MM.1S (cell line): ENCODE data around the gene B4GALNT3.

ENCODE experiments used
- DNase-seq: peaks from one replicate; pipeline ENCODE4 v3.0.0-alpha.2; 2015
- H2AFZ ChIP-seq: fragments of 300-600 bp; sonication (generic); 2 replicates; pipeline ENCODE4 v1.6.0; 2016; ENCODE audit warnings: antibody characterized with exemption, low read length
- H3F3A ChIP-seq: fragments of 300-600 bp; sonication (generic); 2 replicates; pipeline ENCODE4 v1.6.1; 2016; ENCODE audit warnings: mild to moderate bottlenecking, antibody characterized with exemption, low read length, moderate library complexity, mixed read lengths; ENCODE audit not compliant: insufficient read depth
- H3K27ac ChIP-seq: fragments of 300-600 bp; sonication (generic); 2 replicates; pipeline ENCODE4 v1.5.1; 2016; ENCODE audit warnings: mild to moderate bottlenecking, low read length
- H3K27me3 ChIP-seq: fragments of 300-600 bp; sonication (generic); replicated peaks from 2 replicates; pipeline ENCODE4 v1.6.0; 2016; ENCODE audit warnings: low read length; ENCODE audit not compliant: insufficient read depth
- H3K36me3 ChIP-seq: fragments of 300-600 bp; sonication (generic); replicated peaks from 2 replicates; pipeline ENCODE4 v1.6.1; 2016; ENCODE audit warnings: mild to moderate bottlenecking, low read length, mixed read lengths; ENCODE audit not compliant: insufficient read depth
- H3K4me1 ChIP-seq: fragments of 300-600 bp; sonication (generic); 2 replicates; pipeline ENCODE4 v1.6.1; 2016; ENCODE audit warnings: low read length, mixed read lengths
- H3K4me2 ChIP-seq: fragments of 300-600 bp; sonication (generic); 2 replicates; pipeline ENCODE4 v1.6.0; 2016; ENCODE audit warnings: low read depth, low read length
- H3K4me3 ChIP-seq: fragments of 300-600 bp; sonication (generic); 2 replicates; pipeline ENCODE4 v1.5.1; 2016; ENCODE audit warnings: low read length, mixed read lengths
- H3K79me2 ChIP-seq: fragments of 300-600 bp; sonication (generic); 2 replicates; pipeline ENCODE4 v1.6.1; 2016; ENCODE audit warnings: mixed run types, low read length, mixed read lengths
- H3K9ac ChIP-seq: fragments of 300-600 bp; sonication (generic); 2 replicates; pipeline ENCODE4 v1.6.1; 2016; ENCODE audit warnings: low read length, mixed read lengths
- H3K9me2 ChIP-seq: fragments of 300-600 bp; sonication (generic); replicated peaks from 2 replicates; pipeline ENCODE4 v1.6.1; 2016; ENCODE audit warnings: mild to moderate bottlenecking, low read length, mixed read lengths; ENCODE audit not compliant: insufficient read depth
- H3K9me3 ChIP-seq: fragments of 300-600 bp; sonication (generic); replicated peaks from 2 replicates; pipeline ENCODE4 v1.6.1; 2016; ENCODE audit warnings: mild to moderate bottlenecking, low read length, mixed read lengths; ENCODE audit not compliant: insufficient read depth
- H4K20me1 ChIP-seq: fragments of 300-600 bp; sonication (generic); 2 replicates; pipeline ENCODE4 v1.6.1; 2016; ENCODE audit warnings: mild to moderate bottlenecking, low read length, moderate library complexity, mixed read lengths; ENCODE audit not compliant: insufficient read depth
- CTCF ChIP-seq: fragments of 300-600 bp; sonication (generic); IDR thresholded peaks from 2 replicates; pipeline ENCODE4 v1.5.1; 2016; ENCODE audit warnings: antibody characterized with exemption, low read length, mixed read lengths
- EZH2 ChIP-seq: fragments of 300-600 bp; sonication (generic); optimal IDR thresholded peaks from 2 replicates; pipeline ENCODE3; 2017; ENCODE audit warnings: low read depth, mild to moderate bottlenecking, antibody characterized with exemption, low read length, mixed read lengths
- EZH2phosphoT487 ChIP-seq: fragments of 300-600 bp; sonication (generic); IDR thresholded peaks from 2 replicates; pipeline ENCODE4 v1.6.1; 2018; ENCODE audit warnings: antibody characterized with exemption, low read length

B4GALNT3 gene

GRCh38 chr12:561908-562593 lies 102.3 kb downstream of the B4GALNT3 start:
- Histone ChIP-seq H2AFZ (no peak overlapping the region), H4K20me1 (no peaks in the 10 kb centered on the region), H3K79me2 (no peaks in the 10 kb centered on the region), H3F3A (no peaks in the 10 kb centered on the region), H3K4me2 (no peak overlapping the region), H3K4me1 (no peaks in the 10 kb centered on the region), H3K9ac (no peak overlapping the region), H3K27ac (no peak overlapping the region), H3K36me3 (no peaks in the 10 kb centered on the region), H3K9me3 (no peaks in the 10 kb centered on the region), H3K4me3 (no peak overlapping the region), H3K27me3 (peaks cover 5% of the 10 kb centered on the region; the same call in 1 of the 2 replicates), H3K9me2 (no peaks in the 10 kb centered on the region)
- DNase-seq, result no peak
- TF ChIP-seq EZH2 (no peak), EZH2phosphoT487 (no peak), CTCF (no peak)

GRCh38 chr12:562634-563033 lies 102.9 kb downstream of the B4GALNT3 start:
- H3F3A ChIP-seq, result no peaks in the 10 kb centered on the region
- no peaks in the 10 kb centered on the region for H4K20me1 ChIP-seq
- H2AFZ ChIP-seq, result no peak overlapping the region
- DNase-seq, result no peak
- no peaks in the 10 kb centered on the region for H3K9me3 ChIP-seq
- no peak overlapping the region for H3K9ac ChIP-seq
- no peaks in the 10 kb centered on the region for H3K36me3 ChIP-seq
- H3K9me2 ChIP-seq, result no peaks in the 10 kb centered on the region
- no peak overlapping the region for H3K4me2 ChIP-seq
- H3K4me3 ChIP-seq, result no peak overlapping the region
- H3K4me1 ChIP-seq, result no peaks in the 10 kb centered on the region
- no peak overlapping the region for H3K27ac ChIP-seq
- TF ChIP-seq EZH2, result no peak
- no peak for TF ChIP-seq CTCF
- TF ChIP-seq EZH2phosphoT487, result no peak
- peaks cover 5% of the 10 kb centered on the region; the same call in 1 of the 2 replicates for H3K27me3 ChIP-seq
- H3K79me2 ChIP-seq, result no peaks in the 10 kb centered on the region

GRCh38 chr12:563250-563781 lies 103.6 kb downstream of the B4GALNT3 start:
- no peak for DNase-seq
- H3K4me2 ChIP-seq, result no peak overlapping the region
- no peaks in the 10 kb centered on the region for H3F3A ChIP-seq
- no peak overlapping the region for H3K9ac ChIP-seq
- H3K27ac ChIP-seq, result no peak overlapping the region
- H4K20me1 ChIP-seq, result no peaks in the 10 kb centered on the region
- TF ChIP-seq CTCF, result no peak
- peaks cover 5% of the 10 kb centered on the region; the same call in 1 of the 2 replicates for H3K27me3 ChIP-seq
- no peaks in the 10 kb centered on the region for H3K9me3 ChIP-seq
- no peaks in the 10 kb centered on the region for H3K4me1 ChIP-seq
- no peak overlapping the region for H2AFZ ChIP-seq
- H3K79me2 ChIP-seq, result no peaks in the 10 kb centered on the region
- no peaks in the 10 kb centered on the region for H3K9me2 ChIP-seq
- H3K4me3 ChIP-seq, result no peak overlapping the region
- no peaks in the 10 kb centered on the region for H3K36me3 ChIP-seq
